ENCODE results near the gene WDR49.

Gene WDR49

DNA sequence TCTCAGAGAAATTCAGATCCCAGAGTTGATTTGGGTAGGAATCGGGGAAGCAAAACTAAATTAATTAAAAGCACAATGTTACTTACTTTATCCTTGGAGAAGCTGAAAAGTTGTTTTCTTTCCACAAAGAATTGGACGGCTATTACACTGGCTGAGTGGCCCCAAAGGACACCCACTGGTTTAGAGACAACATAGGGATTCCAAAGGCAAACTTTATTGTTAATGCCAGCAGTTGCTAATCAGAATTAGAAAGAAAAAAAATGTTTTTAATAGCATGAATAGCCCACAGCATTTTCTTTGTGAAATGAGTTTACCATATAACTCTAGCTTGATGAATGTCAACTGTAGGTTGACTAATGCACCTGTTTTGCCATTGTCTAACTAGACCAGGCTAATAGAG is 51.7 kb downstream of the WDR49 start:
- no peak for DNase-seq
- no peak overlapping the region for H3K27ac ChIP-seq
- H3K4me3 ChIP-seq (ENCODE audit: low read depth, low read length) = no peak overlapping the region
- in situ Hi-C loops (cut with HindIII; ENCODE audit: low pct_ligation_motif_present, low sequenced_read_pairs) = no loop called here
- H3K36me3 ChIP-seq (replicated peaks) = no peaks in the 10 kb centered on the region
- TF ChIP-seq, protein P1, sequence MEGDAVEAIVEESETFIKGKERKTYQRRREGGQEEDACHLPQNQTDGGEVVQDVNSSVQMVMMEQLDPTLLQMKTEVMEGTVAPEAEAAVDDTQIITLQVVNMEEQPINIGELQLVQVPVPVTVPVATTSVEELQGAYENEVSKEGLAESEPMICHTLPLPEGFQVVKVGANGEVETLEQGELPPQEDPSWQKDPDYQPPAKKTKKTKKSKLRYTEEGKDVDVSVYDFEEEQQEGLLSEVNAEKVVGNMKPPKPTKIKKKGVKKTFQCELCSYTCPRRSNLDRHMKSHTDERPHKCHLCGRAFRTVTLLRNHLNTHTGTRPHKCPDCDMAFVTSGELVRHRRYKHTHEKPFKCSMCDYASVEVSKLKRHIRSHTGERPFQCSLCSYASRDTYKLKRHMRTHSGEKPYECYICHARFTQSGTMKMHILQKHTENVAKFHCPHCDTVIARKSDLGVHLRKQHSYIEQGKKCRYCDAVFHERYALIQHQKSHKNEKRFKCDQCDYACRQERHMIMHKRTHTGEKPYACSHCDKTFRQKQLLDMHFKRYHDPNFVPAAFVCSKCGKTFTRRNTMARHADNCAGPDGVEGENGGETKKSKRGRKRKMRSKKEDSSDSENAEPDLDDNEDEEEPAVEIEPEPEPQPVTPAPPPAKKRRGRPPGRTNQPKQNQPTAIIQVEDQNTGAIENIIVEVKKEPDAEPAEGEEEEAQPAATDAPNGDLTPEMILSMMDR (IDR thresholded peaks at IDR 0.05; ENCODE audit: low read depth, low read length, missing control alignments) = no peak
- H3K27me3 ChIP-seq (replicated peaks) = no peaks in the 10 kb centered on the region

DNA sequence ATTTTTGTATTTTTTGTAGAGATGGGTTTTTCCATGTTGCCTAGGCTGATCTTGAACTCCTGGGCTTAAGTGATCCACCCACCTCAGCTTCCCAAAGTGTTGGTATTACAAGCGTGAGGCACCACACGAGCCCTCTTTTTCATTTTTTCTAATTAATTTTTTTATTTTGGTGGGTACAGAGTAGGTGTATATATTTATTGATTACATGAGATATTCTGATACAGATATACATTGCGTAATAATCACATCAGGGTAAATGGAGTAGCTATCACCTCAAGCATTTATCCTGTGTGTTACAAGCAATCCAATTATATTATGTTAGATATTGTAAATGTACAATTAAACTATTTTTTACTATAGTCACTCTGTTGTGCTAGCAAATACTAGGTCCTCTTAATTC is 66.1 kb downstream of the WDR49 start:
- TF ChIP-seq, protein P1 (IDR thresholded peaks at IDR 0.05; ENCODE audit: low read depth, low read length, missing control alignments) = no peak
- Histone ChIP-seq H3K27ac (no peak overlapping the region), H3K4me3 (ENCODE audit: low read depth, low read length) (no peak overlapping the region), H3K27me3 (replicated peaks) (no peaks in the 10 kb centered on the region), H3K36me3 (replicated peaks) (no peaks in the 10 kb centered on the region)
- no peak for DNase-seq
- in situ Hi-C loops (cut with HindIII; ENCODE audit: low pct_ligation_motif_present, low sequenced_read_pairs) = no loop called here

DNA sequence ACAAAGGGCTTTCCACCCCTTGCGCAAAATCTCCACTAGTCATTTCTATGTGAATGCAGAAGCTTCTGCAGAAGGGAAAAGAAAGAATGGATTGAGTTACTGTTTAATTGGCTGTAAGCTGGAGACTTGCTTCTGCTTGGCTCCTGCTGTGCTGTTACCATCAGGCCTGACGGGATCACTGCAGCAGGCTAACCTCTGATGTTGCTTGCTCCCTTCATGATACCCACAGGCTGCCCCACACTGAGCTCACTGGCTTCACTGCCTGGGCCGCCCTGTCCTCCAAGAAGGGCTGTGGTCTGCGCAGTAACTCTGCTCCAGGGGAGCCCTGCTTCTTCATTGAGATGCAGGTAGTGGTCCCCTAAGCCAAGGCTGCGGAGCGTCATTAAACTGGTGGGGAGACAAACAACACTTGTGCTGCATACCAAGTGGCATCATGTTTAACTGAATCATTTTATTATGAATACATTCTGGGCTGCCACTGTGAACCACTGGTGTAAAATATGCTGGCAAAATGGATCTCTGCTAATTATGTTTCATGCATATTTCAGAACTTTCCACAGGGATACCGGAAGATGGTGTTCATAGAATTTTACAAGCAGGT is 78.6 kb downstream of the WDR49 start:
- in situ Hi-C loops (cut with HindIII; ENCODE audit: low pct_ligation_motif_present, low sequenced_read_pairs) = no loop called here
- no peak for DNase-seq
- H3K4me3 ChIP-seq (ENCODE audit: low read depth, low read length) = no peak overlapping the region
- no peak overlapping the region for H3K27ac ChIP-seq
- H3K27me3 ChIP-seq (replicated peaks) = no peaks in the 10 kb centered on the region
- no peaks in the 10 kb centered on the region for H3K36me3 ChIP-seq (replicated peaks)
- TF ChIP-seq, protein P1 (IDR thresholded peaks at IDR 0.05; ENCODE audit: low read depth, low read length, missing control alignments) = no peak

DNA sequence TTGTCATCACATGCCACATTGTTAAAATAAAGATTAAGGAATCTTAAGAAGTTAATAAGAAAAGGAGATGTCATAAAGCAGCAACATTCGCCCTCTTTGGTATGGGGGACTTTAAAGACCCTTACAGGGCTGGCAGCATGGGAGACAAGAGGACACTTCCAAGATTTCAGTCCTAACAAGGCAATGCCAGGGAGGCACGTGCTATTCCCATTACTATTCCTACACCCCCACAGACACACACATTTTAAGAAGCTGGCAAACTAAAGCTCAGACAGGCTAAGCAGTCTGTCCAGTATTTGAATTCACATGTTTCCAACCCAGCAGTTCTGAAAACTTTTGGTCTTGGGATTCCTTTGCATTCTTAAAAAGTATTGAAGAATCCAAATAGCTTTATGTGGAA is 80.8 kb downstream of the WDR49 start:
- no peaks in the 10 kb centered on the region for H3K36me3 ChIP-seq (replicated peaks)
- no peaks in the 10 kb centered on the region for H3K27me3 ChIP-seq (replicated peaks)
- H3K4me3 ChIP-seq (ENCODE audit: low read depth, low read length) = no peak overlapping the region
- in situ Hi-C loops (cut with HindIII; ENCODE audit: low pct_ligation_motif_present, low sequenced_read_pairs) = no loop called here
- H3K27ac ChIP-seq = no peak overlapping the region
- TF ChIP-seq, protein P1 (IDR thresholded peaks at IDR 0.05; ENCODE audit: low read depth, low read length, missing control alignments) = no peak
- DNase-seq = no peak

DNA sequence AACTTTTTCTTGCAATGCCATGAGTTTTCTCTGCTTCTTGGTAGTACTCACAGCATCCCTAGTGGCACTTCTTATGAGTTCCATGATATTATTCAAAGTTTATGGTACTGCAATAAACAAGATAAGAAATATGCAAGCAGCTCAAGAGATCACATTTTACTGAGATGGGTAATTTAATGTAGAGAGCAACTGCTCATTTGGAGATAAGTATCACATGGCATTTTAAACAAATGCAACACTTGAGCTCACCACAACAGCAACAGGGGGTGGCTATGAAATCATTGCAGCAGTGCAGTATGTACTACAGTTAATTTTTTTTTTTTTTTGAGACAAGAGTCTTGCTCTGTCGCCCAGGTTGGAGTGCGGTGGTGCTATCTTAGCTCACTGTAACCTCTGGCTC is 85.1 kb downstream of the WDR49 start:
- Histone ChIP-seq H3K4me3 (ENCODE audit: low read depth, low read length) (no peak overlapping the region), H3K27ac (no peak overlapping the region), H3K27me3 (replicated peaks) (no peaks in the 10 kb centered on the region), H3K36me3 (replicated peaks) (no peaks in the 10 kb centered on the region)
- in situ Hi-C loops (cut with HindIII; ENCODE audit: low pct_ligation_motif_present, low sequenced_read_pairs) = no loop called here
- no peak for DNase-seq
- TF ChIP-seq, protein P1 (IDR thresholded peaks at IDR 0.05; ENCODE audit: low read depth, low read length, missing control alignments) = no peak

DNA sequence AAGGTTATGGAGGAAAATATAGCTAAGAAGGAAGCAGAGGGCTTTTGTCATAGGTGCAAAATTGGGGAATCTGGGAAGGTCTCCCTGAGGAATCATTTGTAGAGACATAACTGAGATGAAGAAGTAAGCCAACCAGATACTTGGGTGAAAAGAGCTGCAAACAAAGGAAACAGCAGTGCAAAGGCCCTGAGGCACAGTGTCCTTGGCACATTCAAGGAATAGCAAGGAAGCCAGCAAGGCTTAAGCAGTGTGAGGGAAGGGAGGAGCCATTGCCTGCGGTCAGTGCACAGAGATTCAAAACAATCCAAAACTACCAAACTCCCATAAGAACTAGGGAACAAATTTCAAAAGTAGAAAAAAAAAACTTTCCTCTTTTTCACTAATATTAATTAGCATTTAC is 88.3 kb downstream of the WDR49 start:
- TF ChIP-seq, protein P1 (IDR thresholded peaks at IDR 0.05; ENCODE audit: low read depth, low read length, missing control alignments) = no peak
- Histone ChIP-seq H3K27me3 (replicated peaks) (no peaks in the 10 kb centered on the region), H3K27ac (no peak overlapping the region), H3K4me3 (ENCODE audit: low read depth, low read length) (no peak overlapping the region), H3K36me3 (replicated peaks) (no peaks in the 10 kb centered on the region)
- no peak for DNase-seq
- in situ Hi-C loops (cut with HindIII; ENCODE audit: low pct_ligation_motif_present, low sequenced_read_pairs) = no loop called here

All from brain microvascular endothelial cell (primary cell).